Endothelial cell of umbilical vein (primary cell): Measurements from ENCODE around the gene DTD1. TPM values are rescaled to one million over a fixed set of nuclear protein-coding genes. Genes with fewer than 3 reads are reported as not detected.

Source experiments
- BruUV-seq: library from RNA; stranded (reverse); fragments of 400-500 nt; replicated peaks from 2 replicates; lab custom pipeline; 2021; lab: Mats Ljungman, UMichigan
- CTCF ChIA-PET: fragments of 300-600, 350-600 bp; sonication (Branson Sonifier 250); formaldehyde crosslinking; loops from one replicate; lab custom pipeline; 2021; ENCODE audit warnings: antibody characterized with exemption, inconsistent platforms; lab: Charles Lee
- POLR2A ChIA-PET: fragments of 300-600, 350-600 bp; sonication (Branson Sonifier 250); formaldehyde crosslinking; loops from one replicate; lab custom pipeline; 2021; ENCODE audit warnings: antibody characterized with exemption, inconsistent platforms; lab: Charles Lee
- DNase-seq: peaks from one replicate; pipeline ENCODE4 v3.0.0-alpha.2; 2011; ENCODE audit warnings: low read depth, low spot score
- FAIRE-seq: peaks from 2 replicates; lab custom pipeline; 2011; peaks lifted over from hg19 to GRCh38; lab: Jason Lieb, UNC
- H2AFZ ChIP-seq: 2 replicates; pipeline ENCODE4 v1.6.0; 2012; ENCODE audit warnings: low read depth, low read length, control low read depth, inconsistent platforms
- H3K27ac ChIP-seq: 2 replicates; pipeline ENCODE4 v1.5.1; 2011; ENCODE audit warnings: low read depth, mild to moderate bottlenecking, control low read depth, low read length, moderate library complexity; ENCODE audit not compliant: insufficient read depth
- H3K27me3 ChIP-seq, 2 experiments: 2 replicates each; pipeline versions ENCODE4 v1.6.0 to v1.6.1; 2011; ENCODE audit warnings: low read length in 2 of 2, mixed read lengths in 1 of 2; ENCODE audit not compliant: control insufficient read depth in 2 of 2, insufficient read depth in 2 of 2
- H3K36me3 ChIP-seq, 2 experiments: 2 replicates in 1 of 2; 3 replicates in 1 of 2; pipeline ENCODE4 v1.5.1; 2011; ENCODE audit warnings: low read length in 2 of 2, mild to moderate bottlenecking in 1 of 2, moderate library complexity in 1 of 2; ENCODE audit not compliant: control insufficient read depth in 2 of 2, insufficient read depth in 2 of 2; ENCODE audit errors: extremely low read depth in 1 of 2
- H3K4me1 ChIP-seq: 3 replicates; pipeline ENCODE4 v1.5.1; 2011; ENCODE audit warnings: mild to moderate bottlenecking, low read length; ENCODE audit not compliant: control insufficient read depth, insufficient read depth; ENCODE audit errors: extremely low read depth
- H3K4me2 ChIP-seq: 2 replicates; pipeline ENCODE4 v1.6.1; 2011; ENCODE audit warnings: low read length, control low read depth, mixed read lengths; ENCODE audit not compliant: insufficient read depth
- H3K4me3 ChIP-seq, 3 experiments: fragments of 200-600 bp in 1 of 3; sonication (generic), shearing (Covaris generic) in 1 of 3; replicated peaks in 1 of 3; 2 replicates each; pipeline ENCODE4 v1.5.1; 2011 to 2016; ENCODE audit warnings: control low read depth in 3 of 3, low read length in 3 of 3, mild to moderate bottlenecking in 2 of 3, inconsistent platforms in 1 of 3, low read depth in 1 of 3, moderate library complexity in 1 of 3; ENCODE audit not compliant: insufficient read depth in 1 of 3
- H3K79me2 ChIP-seq: 2 replicates; pipeline ENCODE4 v1.6.0; 2012; ENCODE audit warnings: low read length, inconsistent platforms; ENCODE audit not compliant: control insufficient read depth, insufficient read depth
- H3K9ac ChIP-seq: replicated peaks from 2 replicates; pipeline ENCODE3; 2011; ENCODE audit warnings: low read length, control low read depth; ENCODE audit not compliant: insufficient read depth; ENCODE audit errors: extremely low read depth
- H3K9me1 ChIP-seq: replicated peaks from 3 replicates; pipeline ENCODE4 v1.6.0; 2011; ENCODE audit warnings: mild to moderate bottlenecking, low read length; ENCODE audit not compliant: control insufficient read depth, insufficient read depth; ENCODE audit errors: extremely low read depth
- H3K9me3 ChIP-seq: replicated peaks from 2 replicates; pipeline ENCODE4 v1.5.1; 2012; ENCODE audit warnings: low read length, inconsistent platforms; ENCODE audit not compliant: control insufficient read depth, insufficient read depth
- H4K20me1 ChIP-seq: replicated peaks from 2 replicates; pipeline ENCODE3; 2011; ENCODE audit warnings: mild to moderate bottlenecking, low read length; ENCODE audit not compliant: control insufficient read depth, insufficient read depth; ENCODE audit errors: extremely low read depth
- CTCF ChIP-seq, 2 donors: IDR thresholded peaks; 1 replicate in 1 of 2; 2 replicates in 1 of 2; pipeline ENCODE4 v1.5.1; 2011; ENCODE audit warnings: low read length in 2 of 2, mild to moderate bottlenecking in 2 of 2, moderate library complexity in 2 of 2, control low read depth in 1 of 2, inconsistent platforms in 1 of 2, low read depth in 1 of 2; ENCODE audit not compliant: insufficient read depth in 1 of 2; ENCODE audit errors: extremely low read depth in 1 of 2
- EZH2 ChIP-seq: IDR thresholded peaks from 2 replicates; pipeline ENCODE4 v1.6.1; 2012; ENCODE audit warnings: borderline replicate concordance, low read depth, mild to moderate bottlenecking, moderate library complexity, low read length, inconsistent platforms; ENCODE audit not compliant: severe bottlenecking
- FOS ChIP-seq: IDR thresholded peaks from 2 replicates; pipeline ENCODE4 v1.6.1; 2011; ENCODE audit warnings: mild to moderate bottlenecking, low read length, moderate library complexity, borderline replicate concordance; ENCODE audit not compliant: insufficient read depth
- GATA2 ChIP-seq: IDR thresholded peaks from 2 replicates; pipeline ENCODE4 v1.7.0; 2011; ENCODE audit warnings: low read depth, mild to moderate bottlenecking, moderate library complexity, mixed read lengths, low read length; ENCODE audit not compliant: insufficient read length, insufficient read depth
- JUN ChIP-seq: IDR thresholded peaks from 2 replicates; pipeline ENCODE4 v1.6.1; 2011; ENCODE audit warnings: borderline replicate concordance, low read depth; ENCODE audit not compliant: insufficient read length, insufficient read depth
- MAX ChIP-seq: IDR thresholded peaks from 2 replicates; pipeline ENCODE4 v1.6.1; 2011; ENCODE audit not compliant: insufficient read depth, insufficient read length
- MYC ChIP-seq: IDR thresholded peaks from one replicate; pipeline ENCODE4 v1.6.1; 2011; ENCODE audit warnings: mild to moderate bottlenecking, low read depth, low read length
- POLR2A ChIP-seq: IDR thresholded peaks from 2 replicates; pipeline ENCODE4 v1.6.1; 2012; ENCODE audit warnings: low read depth, mild to moderate bottlenecking, control low read depth, low read length
- POLR2AphosphoS5 ChIP-seq: IDR thresholded peaks from 2 replicates; pipeline ENCODE4 v1.6.1; 2012; ENCODE audit warnings: low read depth, mild to moderate bottlenecking, control low read depth, low read length, moderate library complexity; ENCODE audit not compliant: insufficient read depth
- dilution Hi-C: fragments of 300-500 bp; cut with MboI; formaldehyde crosslinking; loops from one replicate; pipeline ENCODE4 v1.15.0; 2019; ENCODE audit warnings: low sequenced_read_pairs; ENCODE audit not compliant: extremely low pct_ligation_motif_present
- intact Hi-C: fragments of 100-400 bp; cut with micrococcal nuclease; formaldehyde crosslinking; loops from one replicate; pipeline ENCODE4 v1.10.0; 2022
- polyA plus RNA-seq, 4 experiments: library from polyadenylated mRNA; depleted of rRNA in 3 of 4; stranded (reverse) in 3 of 4; unstranded in 1 of 4; fragments of >200 nt; gene quantifications; 2 replicates each; pipeline versions ENCODE4 v1.2.1 to v1.2.3, GENCODE V29; 2011 to 2012; ENCODE audit warnings: missing spikeins in 1 of 4
- total RNA-seq: library from RNA; stranded (reverse); gene quantifications from 2 replicates; pipeline ENCODE4 v1.2.3, GENCODE V29; 2021

The DTD1 gene
- total and polyA plus RNA-seq, 2 donors (not counting 3 experiments of a cell fraction or from before 2014, with no cell fraction given) = 48.2 to 50.8 TPM

DNA sequence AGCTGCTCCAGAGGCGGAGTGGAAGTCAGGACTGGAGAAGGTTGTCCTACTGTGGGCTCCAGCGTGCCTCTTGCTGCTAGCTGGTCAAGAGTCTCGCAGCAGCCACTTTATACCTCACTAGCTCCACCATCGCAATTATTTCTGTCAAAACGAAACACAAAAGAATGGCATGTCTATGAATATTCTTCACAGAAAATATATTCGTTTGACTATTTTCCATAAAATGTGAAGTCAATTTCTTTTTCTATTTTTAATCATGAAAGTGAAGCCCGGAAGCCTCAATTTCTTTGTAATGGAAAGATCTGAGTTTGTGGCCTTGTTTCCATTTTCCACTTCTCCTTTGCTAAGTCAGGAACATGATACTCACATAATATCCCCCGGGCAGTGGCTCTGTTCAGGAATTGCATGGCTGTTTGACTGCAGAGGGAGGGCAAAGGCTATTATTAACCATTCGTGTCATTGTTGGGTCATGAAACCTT lies 51.7 kb downstream of the DTD1 start:
- no peaks in the 10 kb centered on the region for H3K36me3 ChIP-seq
- H3K9me1 ChIP-seq = no peaks in the 10 kb centered on the region
- FAIRE-seq (no peak), DNase-seq (no peak)
- intact Hi-C loops = loop anchor here (10.0 kb wide), 1 partner anchor 565 kb away; no protein-coding TSS in a partner anchor
- ChIA-PET POLR2A (no interaction called here), CTCF (interaction anchor here (1.6 kb wide), 1 partner anchor 944 kb away, joined by 3 read pairs; no protein-coding TSS in a partner anchor)
- no peaks in the 10 kb centered on the region for H4K20me1 ChIP-seq
- TF ChIP-seq FOS (no peak), CTCF (IDR thresholded peaks at IDR 0.05; ENCODE audit: extremely low read depth in 1 of 2, insufficient read depth in 1 of 2, low read depth in 1 of 2, low read length in 2 of 2) (no peak), MAX (no peak), MYC (no peak), GATA2 (no peak), EZH2 (no peak), POLR2AphosphoS5 (no peak), POLR2A (no peak), JUN (no peak)
- H3K4me1 ChIP-seq = no peaks in the 10 kb centered on the region
- no peaks in the 10 kb centered on the region for H3K9me3 ChIP-seq
- BruUV-seq = no TSS peak
- no peak overlapping the region for H3K4me3 ChIP-seq
- H3K79me2 ChIP-seq = no peaks in the 10 kb centered on the region
- no peak overlapping the region for H3K4me2 ChIP-seq
- no peak overlapping the region for H3K27ac ChIP-seq
- H3K27me3 ChIP-seq = no peaks in the 10 kb centered on the region
- no peak overlapping the region for H2AFZ ChIP-seq
- dilution Hi-C loops = no loop called here
- H3K9ac ChIP-seq = no peak overlapping the region
